ENCODE measurements around the gene L3MBTL2. TPM values are rescaled to one million over a fixed set of nuclear protein-coding genes. Genes with fewer than 3 reads are reported as not detected.

Gene L3MBTL2
- total and polyA plus RNA-seq, 2 of the 13 experiments (the other 11 are each of a cell fraction or from before 2014, with no cell fraction given): 13.8 to 33.7 TPM

GRCh38 chr22:41262250-41262765 lies 57.2 kb downstream of the L3MBTL2 start:
- in situ Hi-C loops (cut with HindIII; ENCODE audit: extremely low pct_ligation_motif_present, low pct_unique_long_range_greater_than_20kb): no loop called here
- Histone ChIP-seq H3K4me3 (replicated peaks in 1 of 3; ENCODE audit: insufficient read depth in 1 of 3, low read depth in 2 of 3, low read length in 3 of 3) (no peak overlapping the region), H3K9me3 (ENCODE audit: low read length) (no peaks in the 10 kb centered on the region), H3K4me1 (ENCODE audit: insufficient read depth, low read length) (no peaks in the 10 kb centered on the region), H4K20me1 (ENCODE audit: insufficient read depth, low read length) (no peaks in the 10 kb centered on the region), H3K79me2 (ENCODE audit: insufficient read depth, low read length) (no peaks in the 10 kb centered on the region), H2AFZ (ENCODE audit: low read length) (no peak overlapping the region), H3K27me3 (ENCODE audit: control insufficient read depth in 1 of 2, insufficient read depth in 2 of 2, low read length in 2 of 2) (no peaks in the 10 kb centered on the region), H3K27ac (ENCODE audit: extremely low read length, insufficient read depth, low read length) (no peak overlapping the region), H3K36me3 (replicated peaks in 1 of 2; ENCODE audit: control insufficient read depth in 1 of 2, insufficient read depth in 2 of 2, low read length in 2 of 2) (peaks cover 44 to 83% of the 10 kb centered on the region in 2 experiments), H3K9ac (ENCODE audit: insufficient read depth, low read depth, low read length) (no peak overlapping the region), H3K4me2 (ENCODE audit: low read depth, low read length) (no peak overlapping the region)
- no TSS peak for BruUV-seq (replicated peaks)
- POLR2A ChIA-PET: interaction anchor here (0.8 kb wide), 1 partner anchor 25 kb away, joined by 3 read pairs; no protein-coding TSS in a partner anchor
- no peak for ATAC-seq
- TF ChIP-seq POLR2A (IDR thresholded peaks at IDR 0.05; ENCODE audit: insufficient read depth in 1 of 2, low read depth in 2 of 2, low read length in 2 of 2) (peak in 1 of 2 experiments; percentile 27; a peak in 1 of 4 replicates), ZBTB1 (CRISPR knock-in tag; IDR thresholded peaks at IDR 0.05; ENCODE audit: borderline replicate concordance) (no peak), ZNF446 (CRISPR knock-in tag; IDR thresholded peaks at IDR 0.05) (no peak), ZNF143 (CRISPR knock-in tag; IDR thresholded peaks at IDR 0.05) (no peak)
- DNase-seq (ENCODE audit: low spot score): no peak
- no peak for FAIRE-seq
- CTCF ChIA-PET (ENCODE audit: low intra/inter-chr PET ratio, low total read pairs): no interaction called here
- 97% methylated on average over 13 of the region's 15 CpGs for WGBS (ENCODE audit: low lambda C conversion rate)
- intact Hi-C loops (cut with micrococcal nuclease; ENCODE audit: unreplicated experiment): no loop called here

GRCh38 chr22:41263704-41264103 lies 58.6 kb downstream of the L3MBTL2 start:
- H3K9ac ChIP-seq (ENCODE audit: insufficient read depth, low read depth, low read length): no peak overlapping the region
- H3K4me3 ChIP-seq (replicated peaks in 1 of 3; ENCODE audit: insufficient read depth in 1 of 3, low read depth in 2 of 3, low read length in 3 of 3): no peak overlapping the region
- no peaks in the 10 kb centered on the region for H4K20me1 ChIP-seq (ENCODE audit: insufficient read depth, low read length)
- H2AFZ ChIP-seq (ENCODE audit: low read length): no peak overlapping the region
- intact Hi-C loops (cut with micrococcal nuclease; ENCODE audit: unreplicated experiment): no loop called here
- WGBS (ENCODE audit: low lambda C conversion rate): 94% methylated on average over 2 of the region's 2 CpGs
- peaks cover 52 to 83% of the 10 kb centered on the region in 2 experiments for H3K36me3 ChIP-seq (replicated peaks in 1 of 2; ENCODE audit: control insufficient read depth in 1 of 2, insufficient read depth in 2 of 2, low read length in 2 of 2)
- H3K4me2 ChIP-seq (ENCODE audit: low read depth, low read length): no peak overlapping the region
- no TSS peak for BruUV-seq (replicated peaks)
- H3K27ac ChIP-seq (ENCODE audit: extremely low read length, insufficient read depth, low read length): no peak overlapping the region
- in situ Hi-C loops (cut with HindIII; ENCODE audit: extremely low pct_ligation_motif_present, low pct_unique_long_range_greater_than_20kb): no loop called here
- no peaks in the 10 kb centered on the region for H3K27me3 ChIP-seq (ENCODE audit: control insufficient read depth in 1 of 2, insufficient read depth in 2 of 2, low read length in 2 of 2)
- H3K9me3 ChIP-seq (ENCODE audit: low read length): no peaks in the 10 kb centered on the region
- ATAC-seq: no peak
- no peak for DNase-seq (ENCODE audit: low spot score)
- POLR2A ChIA-PET: interaction anchor here (0.9 kb wide), 1 partner anchor 45 kb away, joined by 3 read pairs; no protein-coding TSS in a partner anchor
- H3K79me2 ChIP-seq (ENCODE audit: insufficient read depth, low read length): no peaks in the 10 kb centered on the region
- H3K4me1 ChIP-seq (ENCODE audit: insufficient read depth, low read length): no peaks in the 10 kb centered on the region
- CTCF ChIA-PET (ENCODE audit: low intra/inter-chr PET ratio, low total read pairs): no interaction called here
- FAIRE-seq: no peak
- no peak for TF ChIP-seq ZNF770 (CRISPR knock-in tag; IDR thresholded peaks at IDR 0.05)
- no peak for TF ChIP-seq MEF2D (CRISPR knock-in tag; IDR thresholded peaks at IDR 0.05)
- no peak for TF ChIP-seq ZNF432 (CRISPR knock-in tag; IDR thresholded peaks at IDR 0.05; ENCODE audit: borderline replicate concordance)
- no peak for TF ChIP-seq MED8 (CRISPR knock-in tag; IDR thresholded peaks at IDR 0.05; ENCODE audit: insufficient replicate concordance)
- no peak for TF ChIP-seq IKZF4 (CRISPR knock-in tag; IDR thresholded peaks at IDR 0.05; ENCODE audit: borderline replicate concordance, low read depth, not compliant biosample characterization)
- TF ChIP-seq ZNF44 (CRISPR knock-in tag; IDR thresholded peaks at IDR 0.05): no peak
- TF ChIP-seq ERF (CRISPR knock-in tag; IDR thresholded peaks at IDR 0.05): no peak
- TF ChIP-seq HDAC1 (CRISPR knock-in tag; IDR thresholded peaks at IDR 0.05): no peak
- TF ChIP-seq CBX1 (IDR thresholded peaks at IDR 0.05; ENCODE audit: low read depth): no peak
- TF ChIP-seq ZBTB46 (CRISPR knock-in tag; IDR thresholded peaks at IDR 0.05; ENCODE audit: borderline replicate concordance): no peak
- TF ChIP-seq ZNF547 (CRISPR knock-in tag; IDR thresholded peaks at IDR 0.05): no peak
- TF ChIP-seq ZNF619 (CRISPR knock-in tag; IDR thresholded peaks at IDR 0.05): no peak
- TF ChIP-seq TAF1 (CRISPR knock-in tag; IDR thresholded peaks at IDR 0.05): no peak
